A172 (cell line): ENCODE measurements around the gene SMPX. TPM values are rescaled to one million over a fixed set of nuclear protein-coding genes. Genes with fewer than 3 reads are reported as not detected.

ENCODE experiments used
- DNase-seq: peaks from one replicate; pipeline ENCODE4 v3.0.0-alpha.2; 2015; ENCODE audit warnings: low spot score
- total RNA-seq: library from RNA; depleted of rRNA; stranded (reverse); fragments of >200 nt; shearing (Covaris generic); gene quantifications from 2 replicates; pipeline ENCODE4 v1.2.3, GENCODE V29; 2014

The SMPX gene
- total RNA-seq, 1 experiment from 2014 or later, result not detected

GRCh38 chrX:21711848-21712197 lies 46.1 kb downstream of the SMPX start:
- no peak for DNase-seq

GRCh38 chrX:21711129-21711847 lies 46.6 kb downstream of the SMPX start:
- no peak for DNase-seq

GRCh38 chrX:21708116-21708515 lies 49.8 kb downstream of the SMPX start:
- DNase-seq, result no peak

GRCh38 chrX:21705225-21705624 lies 52.7 kb downstream of the SMPX start:
- DNase-seq, result no peak

GRCh38 chrX:21702725-21703124 lies 55.2 kb downstream of the SMPX start:
- no peak for DNase-seq

GRCh38 chrX:21700967-21701366 lies 56.9 kb downstream of the SMPX start:
- no peak for DNase-seq

- DNase-seq, result no peak
Measured at GRCh38 chrX:21700275-21700674, 57.6 kb downstream of the SMPX start.

GRCh38 chrX:21699136-21699535 lies 58.8 kb downstream of the SMPX start:
- DNase-seq, result no peak

GRCh38 chrX:21698272-21698671 lies 59.6 kb downstream of the SMPX start:
- no peak for DNase-seq

GRCh38 chrX:21691512-21692018 lies 66.4 kb downstream of the SMPX start:
- DNase-seq, result peak; percentile 29

GRCh38 chrX:21683941-21684340 lies 74.0 kb downstream of the SMPX start:
- DNase-seq, result no peak

GRCh38 chrX:21678048-21678612 lies 79.8 kb downstream of the SMPX start:
- DNase-seq, result no peak

- no peak for DNase-seq
Measured at GRCh38 chrX:21675931-21676330, 82.0 kb downstream of the SMPX start.

GRCh38 chrX:21674430-21675186 lies 83.3 kb downstream of the SMPX start:
- no peak for DNase-seq

GRCh38 chrX:21666679-21667078 lies 91.2 kb downstream of the SMPX start:
- DNase-seq, result peak; percentile 46

GRCh38 chrX:21666252-21666651 lies 91.7 kb downstream of the SMPX start:
- no peak for DNase-seq

- DNase-seq, result no peak
Measured at GRCh38 chrX:21662761-21663160, 95.2 kb downstream of the SMPX start.

- no peak for DNase-seq
Measured at GRCh38 chrX:21661316-21661715, 96.6 kb downstream of the SMPX start.

- DNase-seq, result no peak
Measured at GRCh38 chrX:21660156-21660555, 97.8 kb downstream of the SMPX start.

- no peak for DNase-seq
Measured at GRCh38 chrX:21659320-21659719, 98.6 kb downstream of the SMPX start.

- DNase-seq, result no peak
Measured at GRCh38 chrX:21658746-21659145, 99.2 kb downstream of the SMPX start.

- no peak for DNase-seq
Measured at GRCh38 chrX:21658152-21658737, 99.7 kb downstream of the SMPX start, which contains the start of gene KLHL34. Gene KLHL34, minus strand, starts transcription at chrX:21658330. Its CDS starts 542 bp downstream, at chrX:21657788.
